Fibroblast of the conjunctiva (primary cell): ENCODE data around the gene PLOD2.
A peak's percentile ranks its signal among the peaks of the same experiment; 100 is the strongest.

ENCODE experiments used
- DNase-seq: peaks from one replicate; pipeline ENCODE4 v3.0.0-alpha.2; 2010; ENCODE audit warnings: low read depth

Gene PLOD2

DNA sequence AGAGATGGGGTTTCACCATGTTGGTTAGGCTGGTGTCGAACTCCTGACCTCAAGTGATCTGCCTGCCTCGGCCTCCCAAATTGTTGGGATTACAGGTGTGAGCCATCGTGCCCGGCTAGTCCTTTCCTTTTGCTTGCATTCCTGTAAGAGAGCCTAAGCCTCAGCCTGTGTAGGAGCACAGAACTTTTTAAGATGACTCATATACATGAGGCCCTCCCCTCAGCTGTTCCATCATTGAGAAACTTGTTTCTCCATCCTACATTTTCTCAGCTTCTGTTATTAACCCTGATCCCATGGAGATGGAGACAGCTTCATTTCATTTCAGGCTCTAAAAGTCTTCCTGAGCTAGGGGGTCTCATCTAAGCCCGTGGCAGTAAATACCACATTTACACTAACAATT lies 123.3 kb downstream of the PLOD2 start:
- DNase-seq, result no peak

DNA sequence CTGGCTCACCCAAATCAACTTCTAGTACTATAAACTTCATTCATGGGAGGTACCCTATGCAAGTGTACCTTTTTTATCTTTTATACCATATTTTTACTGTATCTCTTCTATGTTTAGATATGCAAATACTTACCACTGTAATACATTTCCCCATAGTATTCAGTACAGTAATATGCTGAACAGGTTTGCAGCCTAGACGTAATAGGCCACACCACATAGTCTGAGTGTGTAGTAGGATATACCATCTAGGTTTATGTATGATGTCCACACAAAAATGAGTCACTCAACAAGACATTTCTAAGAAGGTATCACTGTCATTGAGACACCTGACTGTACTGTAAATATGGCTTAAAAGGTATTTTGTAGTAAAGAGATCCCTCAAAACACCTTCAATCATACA lies 124.7 kb downstream of the PLOD2 start:
- no peak for DNase-seq

DNA sequence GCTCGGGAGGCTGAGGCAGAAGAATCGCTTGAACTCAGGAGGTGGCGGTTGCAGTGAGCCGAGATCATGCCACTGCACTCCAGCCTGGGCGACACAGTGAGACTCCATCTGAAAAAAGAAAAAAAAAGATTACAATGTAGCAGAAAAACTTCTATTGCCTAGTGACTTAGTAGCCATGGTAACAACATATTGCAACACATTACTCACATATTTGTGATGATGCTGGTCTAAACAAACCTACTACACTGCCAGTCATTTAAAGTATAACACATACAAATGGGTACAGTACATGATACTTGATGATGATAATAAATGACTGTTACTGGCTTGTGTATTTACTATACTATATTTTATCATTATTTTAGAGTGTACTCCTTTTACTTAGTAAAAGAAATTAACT lies 125.6 kb downstream of the PLOD2 start:
- DNase-seq, result peak; percentile 55

DNA sequence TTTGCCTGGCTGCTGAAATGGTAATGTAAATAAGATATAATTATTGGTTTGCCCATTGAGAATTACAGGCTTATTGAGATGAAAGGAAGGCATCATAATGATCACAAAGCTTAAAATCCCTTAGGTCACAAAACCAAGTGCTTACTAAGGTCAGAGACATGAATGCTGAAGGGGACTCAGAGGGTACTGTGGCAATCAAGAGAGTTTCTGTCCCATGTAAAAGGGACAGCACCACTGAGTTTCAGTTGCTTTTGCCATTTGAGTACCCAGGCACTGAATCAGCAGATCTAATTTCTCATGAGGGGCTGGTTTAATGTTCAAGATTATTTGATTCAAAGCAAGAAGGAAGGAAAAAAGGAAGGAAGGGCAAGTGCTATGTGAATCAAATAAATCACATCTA lies 127.0 kb downstream of the PLOD2 start:
- DNase-seq, result no peak

DNA sequence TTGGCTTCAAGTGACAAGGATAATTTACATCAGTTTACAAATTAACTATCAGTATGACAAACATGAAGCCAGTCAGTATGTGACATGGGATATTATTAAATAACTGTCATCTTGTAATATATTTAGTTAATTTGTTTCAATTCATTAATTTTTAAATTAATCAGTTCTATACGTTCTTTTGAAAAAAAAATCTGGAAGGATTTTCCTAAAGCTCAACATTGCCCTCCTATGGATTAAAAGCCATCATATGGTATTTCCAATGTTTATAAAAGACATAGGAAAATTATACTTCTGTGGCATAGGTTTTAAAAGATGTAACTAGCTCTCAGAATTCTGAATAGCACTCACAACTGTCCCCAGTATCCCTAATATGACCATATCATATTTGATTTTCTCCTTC lies 134.4 kb downstream of the PLOD2 start:
- DNase-seq, result no peak

DNA sequence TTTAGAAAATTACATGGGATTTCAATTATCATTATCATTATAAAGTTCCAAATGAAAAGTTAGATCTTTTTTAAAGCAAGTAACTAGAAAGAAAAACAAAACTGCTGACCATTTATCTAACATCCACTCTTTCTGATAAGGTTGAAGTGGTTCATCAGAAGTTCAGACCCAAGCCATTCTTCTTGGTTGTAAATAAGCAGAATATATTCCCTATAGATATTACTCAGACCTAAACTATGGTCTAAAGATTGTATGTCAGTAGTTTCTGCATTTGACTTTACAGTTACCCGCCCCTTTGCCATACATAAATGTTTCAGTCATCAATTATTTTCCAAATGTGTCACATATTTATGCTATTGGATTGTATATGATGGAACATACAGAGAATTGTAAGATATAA lies 136.7 kb downstream of the PLOD2 start:
- no peak for DNase-seq

DNA sequence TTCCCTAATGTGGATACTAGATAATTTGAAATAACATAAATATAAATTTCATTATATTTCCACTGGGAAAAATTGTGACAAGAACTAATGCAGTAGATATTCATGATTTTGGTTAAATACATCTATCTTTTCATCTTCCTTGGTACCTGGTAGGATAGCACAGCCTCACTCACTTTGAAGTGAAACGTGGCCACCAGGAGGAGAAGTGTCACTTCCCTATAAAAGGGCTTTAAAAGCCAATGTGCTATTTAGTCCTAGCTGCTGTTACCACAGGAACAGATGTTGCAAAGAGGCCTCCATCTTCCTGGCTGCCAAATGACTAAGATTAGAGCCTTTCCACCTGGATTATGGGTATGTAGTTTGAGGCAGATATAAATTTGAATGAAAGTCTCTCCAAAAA lies 140.0 kb downstream of the PLOD2 start:
- no peak for DNase-seq

DNA sequence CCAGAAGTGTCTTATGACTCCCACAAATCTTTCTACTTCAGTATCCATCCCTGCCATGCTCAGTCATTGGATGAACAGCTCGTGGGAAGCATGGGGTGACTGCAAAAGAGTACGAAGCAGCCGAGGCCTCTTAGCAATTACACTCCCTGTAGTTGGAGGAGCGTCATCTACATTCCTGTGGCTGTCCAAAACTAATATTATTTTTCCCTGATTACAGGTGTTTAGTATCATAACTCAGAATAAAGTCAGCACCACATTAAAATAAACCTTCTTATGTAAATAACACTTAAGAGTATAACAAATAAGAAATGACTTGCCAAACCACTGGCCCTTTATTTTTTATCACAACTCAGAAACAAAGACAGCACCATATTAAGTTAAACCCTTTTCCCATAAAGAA lies 141.5 kb downstream of the PLOD2 start:
- DNase-seq, result no peak
